Mammary epithelial cell (primary cell): Measurements from ENCODE around the gene LAMC3.

Experiments used
- EZH2 ChIP-seq: IDR thresholded peaks from 2 replicates; pipeline ENCODE4 v1.6.1; 2012; ENCODE audit warnings: low read length, inconsistent platforms, borderline replicate concordance
- TF ChIP-seq, protein P1 (sequence below), 2 donors: IDR thresholded peaks in 1 of 2; conservative IDR thresholded peaks in 1 of 2; 2 replicates each; pipeline ENCODE4 v1.5.1; 2011 to 2012; ENCODE audit warnings: inconsistent platforms in 2 of 2, low read length in 2 of 2, mild to moderate bottlenecking in 2 of 2, control low read depth in 1 of 2, low read depth in 1 of 2; ENCODE audit not compliant: insufficient read depth in 1 of 2; ENCODE audit errors: extremely low read depth in 1 of 2

DNA sequence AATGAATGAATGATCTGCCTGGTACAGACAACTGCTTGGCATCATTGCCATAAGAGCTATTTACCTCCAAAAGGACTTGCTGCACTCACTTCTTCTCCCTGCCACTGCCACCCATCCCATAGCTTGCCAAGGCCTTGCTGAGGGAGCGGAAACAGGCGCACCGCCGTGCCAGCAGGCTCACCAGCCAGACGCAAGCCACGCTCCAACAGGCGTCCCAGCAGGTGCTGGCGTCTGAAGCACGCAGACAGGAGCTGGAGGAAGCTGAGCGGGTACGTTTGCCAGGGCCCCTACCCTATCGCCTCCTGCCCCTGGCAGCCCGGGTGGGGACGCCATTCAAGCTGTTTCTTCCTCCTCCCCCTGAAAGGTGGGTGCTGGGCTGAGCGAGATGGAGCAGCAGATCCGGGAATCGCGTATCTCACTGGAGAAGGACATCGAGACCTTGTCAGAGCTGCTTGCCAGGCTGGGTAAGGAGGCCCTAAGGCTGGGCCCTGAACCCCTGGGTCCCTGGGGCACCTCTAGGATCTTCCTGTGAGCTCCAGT is 78.5 kb downstream of the LAMC3 start:
- TF ChIP-seq, protein P1, sequence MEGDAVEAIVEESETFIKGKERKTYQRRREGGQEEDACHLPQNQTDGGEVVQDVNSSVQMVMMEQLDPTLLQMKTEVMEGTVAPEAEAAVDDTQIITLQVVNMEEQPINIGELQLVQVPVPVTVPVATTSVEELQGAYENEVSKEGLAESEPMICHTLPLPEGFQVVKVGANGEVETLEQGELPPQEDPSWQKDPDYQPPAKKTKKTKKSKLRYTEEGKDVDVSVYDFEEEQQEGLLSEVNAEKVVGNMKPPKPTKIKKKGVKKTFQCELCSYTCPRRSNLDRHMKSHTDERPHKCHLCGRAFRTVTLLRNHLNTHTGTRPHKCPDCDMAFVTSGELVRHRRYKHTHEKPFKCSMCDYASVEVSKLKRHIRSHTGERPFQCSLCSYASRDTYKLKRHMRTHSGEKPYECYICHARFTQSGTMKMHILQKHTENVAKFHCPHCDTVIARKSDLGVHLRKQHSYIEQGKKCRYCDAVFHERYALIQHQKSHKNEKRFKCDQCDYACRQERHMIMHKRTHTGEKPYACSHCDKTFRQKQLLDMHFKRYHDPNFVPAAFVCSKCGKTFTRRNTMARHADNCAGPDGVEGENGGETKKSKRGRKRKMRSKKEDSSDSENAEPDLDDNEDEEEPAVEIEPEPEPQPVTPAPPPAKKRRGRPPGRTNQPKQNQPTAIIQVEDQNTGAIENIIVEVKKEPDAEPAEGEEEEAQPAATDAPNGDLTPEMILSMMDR (conservative IDR thresholded peaks at IDR 0.05 in 1 of 2, IDR thresholded peaks at IDR 0.05 in 1 of 2; ENCODE audit: extremely low read depth in 1 of 2, insufficient read depth in 1 of 2, low read depth in 1 of 2, low read length in 2 of 2): no peak
- TF ChIP-seq EZH2: no peak
